ENCODE measurements around the gene SERTAD4.

- TF ChIP-seq CTCF (IDR thresholded peaks at IDR 0.05) (no peak), POLR2A (IDR thresholded peaks at IDR 0.05) (no peak)
These were observed 31.4 kb downstream of the SERTAD4 start for GRCh38 chr1:210263963-210264362.
